LNCaP clone FGC (cell line): ENCODE measurements around the gene C12orf76.
"Not testable (repeated sequence)": the region's sequence is repeated elsewhere in the genome, so short reads cannot be mapped to it uniquely, and the experiment has no call there.

Experiments
- DNase-seq: peaks from one replicate; pipeline ENCODE4 v3.0.0-alpha.2; 2011; ENCODE audit warnings: low read depth
- H3K4me3 ChIP-seq: 2 replicates; pipeline ENCODE4 v1.5.1; 2011; ENCODE audit warnings: mild to moderate bottlenecking, low read depth, low read length, control low read depth
- CTCF ChIP-seq: IDR thresholded peaks from 2 replicates; pipeline ENCODE4 v1.5.1; 2012; ENCODE audit warnings: mild to moderate bottlenecking; ENCODE audit not compliant: control insufficient read depth, insufficient read depth; ENCODE audit errors: extremely low read depth

C12orf76 gene, protein sequence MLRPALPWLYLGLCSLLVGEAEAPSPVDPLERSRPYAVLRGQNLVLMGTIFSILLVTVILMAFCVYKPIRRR

GRCh38 chr12:110048242-110049027 lies at the start of gene C12orf76:
Gene C12orf76, minus strand, starts transcription at chr12:110048522. Its CDS starts 27 bp downstream, at chr12:110048495.
- H3K4me3 ChIP-seq = peak within 1 kb of the TSS; percentile 78
- peak; percentile 95 for DNase-seq
- TF ChIP-seq CTCF = 0 out of 2 replicates have a peak, but pooled peaks have one; percentile 5

DNA sequence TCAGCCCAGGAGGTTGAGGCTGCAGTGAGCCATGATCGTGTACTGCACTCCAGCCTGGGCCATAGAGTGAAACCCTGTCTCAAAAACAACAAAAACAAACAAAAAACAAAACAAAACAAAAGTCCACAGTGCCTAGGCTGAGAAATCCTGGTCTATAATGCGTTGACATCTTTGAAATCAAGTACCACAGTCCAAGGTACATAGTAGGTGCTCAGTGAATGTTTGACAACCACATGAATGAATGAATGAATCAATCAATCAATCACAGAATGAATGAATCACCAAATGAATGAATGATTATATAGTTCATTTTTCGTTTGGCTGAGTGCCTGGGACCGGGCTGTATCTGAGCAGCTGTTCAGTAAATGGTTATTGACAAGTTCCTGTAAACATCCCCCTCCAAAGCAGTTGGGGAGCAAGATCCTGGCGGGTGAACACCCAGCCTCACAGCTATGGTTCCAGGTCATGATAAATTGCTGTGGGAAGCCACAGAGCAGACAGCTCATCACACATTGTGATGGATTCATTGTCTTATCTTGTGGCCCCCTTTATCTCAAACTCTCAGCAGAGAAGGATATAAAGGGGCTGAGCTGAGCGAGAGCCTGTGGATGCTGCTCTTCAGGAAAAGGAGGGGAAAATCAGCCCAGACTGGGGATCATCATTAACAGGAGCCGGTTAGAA lies 45.4 kb upstream of the C12orf76 start:
- H3K4me3 ChIP-seq = no peak overlapping the region
- DNase-seq = no peak
- no peak for TF ChIP-seq CTCF

GRCh38 chr12:110091136-110091711 lies 42.9 kb upstream of the C12orf76 start:
- no peak for DNase-seq
- H3K4me3 ChIP-seq = no peak overlapping the region
- no peak for TF ChIP-seq CTCF

DNA sequence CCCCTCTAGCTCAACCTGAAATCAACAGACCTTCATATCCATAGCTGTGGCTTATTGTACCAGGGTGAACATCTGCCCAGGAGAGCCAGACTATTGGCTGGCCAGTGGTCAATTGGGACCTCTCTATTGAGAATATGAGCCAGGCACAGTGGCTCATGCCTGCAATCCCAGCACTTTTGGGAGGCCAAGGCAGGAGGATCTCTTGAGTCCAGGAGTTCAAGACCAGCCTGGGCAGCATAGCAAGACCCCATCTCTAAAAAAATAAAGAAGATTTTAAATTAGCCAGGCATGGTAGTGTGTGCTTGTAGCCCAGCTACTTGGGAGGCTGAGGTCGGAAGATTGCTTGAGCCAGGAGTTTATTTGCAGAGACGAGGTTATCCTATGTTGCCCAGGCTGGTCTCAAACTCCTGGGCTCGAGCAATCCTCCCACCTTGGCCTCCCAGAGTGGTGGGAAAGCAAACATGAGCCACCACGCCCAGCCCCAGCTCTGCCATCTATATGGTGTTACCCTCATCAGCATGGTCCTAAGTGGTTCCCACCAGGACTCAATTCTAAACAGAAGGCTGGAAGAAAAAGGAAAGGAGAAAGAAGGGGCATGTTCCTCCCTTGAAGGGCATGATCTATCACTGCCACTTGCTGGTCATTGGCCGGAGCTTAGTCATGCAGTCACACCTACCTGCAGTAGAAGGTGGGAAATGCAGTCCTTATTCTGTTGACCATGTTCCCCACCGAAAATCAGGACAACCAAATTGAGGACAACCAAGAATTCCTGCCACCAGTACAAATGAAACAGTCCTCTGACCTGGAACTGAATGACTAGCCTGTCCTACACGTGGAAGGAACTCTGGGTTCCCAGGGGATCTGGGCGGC lies 42.2 kb upstream of the C12orf76 start:
- DNase-seq = no peak
- TF ChIP-seq CTCF = no peak
- no peak overlapping the region for H3K4me3 ChIP-seq

DNA sequence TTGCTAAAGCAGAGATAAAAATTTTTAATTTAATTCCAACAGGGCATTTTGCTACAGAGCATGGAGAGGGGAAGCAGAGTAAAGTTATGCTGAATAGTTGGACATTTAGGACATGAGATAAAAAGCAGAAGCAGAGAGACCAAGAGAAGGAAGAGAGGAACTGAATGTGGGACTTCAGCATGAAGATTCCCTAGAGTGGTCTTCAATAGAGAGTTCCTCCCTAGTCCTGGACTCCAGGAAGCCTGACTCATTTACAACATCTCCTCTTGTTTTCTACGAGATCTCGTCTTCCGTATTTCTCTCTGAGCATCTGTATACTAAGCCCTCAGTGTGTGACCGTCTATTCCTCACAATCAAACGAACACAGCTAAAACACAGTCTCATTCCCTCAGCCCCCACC lies 40.6 kb upstream of the C12orf76 start:
- no peak overlapping the region for H3K4me3 ChIP-seq
- no peak for DNase-seq
- no peak for TF ChIP-seq CTCF

DNA sequence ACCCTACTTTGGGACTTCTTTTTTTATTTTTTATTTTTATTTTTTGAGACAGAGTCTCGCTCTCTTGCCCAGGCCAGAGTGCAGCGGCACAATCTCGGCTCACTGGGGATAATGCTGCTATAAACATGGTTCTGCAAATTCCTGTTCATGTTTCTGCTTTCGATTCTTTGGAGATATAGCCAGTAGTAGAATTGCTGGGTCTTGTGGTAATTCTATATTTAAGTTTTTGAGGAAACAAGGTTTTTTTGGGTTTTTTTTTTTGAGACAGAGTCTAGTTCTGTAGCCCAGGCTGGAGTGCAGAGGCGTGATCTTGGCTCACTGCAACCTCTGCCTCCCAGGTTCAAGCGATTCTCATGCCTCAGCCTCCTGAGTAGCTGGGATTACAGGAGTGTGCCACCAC lies 39.9 kb upstream of the C12orf76 start:
- not testable (repeated sequence) for H3K4me3 ChIP-seq, DNase-seq
